ENCODE measurements around the gene CD68.

The CD68 gene

GRCh38 chr17:7560172-7561027 lies 19.0 kb upstream of the CD68 start:
- Histone ChIP-seq H3K27ac (ENCODE audit: low read depth, low read length) (peak overlapping the region; percentile 67; the same call in 1 of the 2 replicates), H3K9me3 (ENCODE audit: insufficient read depth, low read depth, low read length) (no peaks in the 10 kb centered on the region), H3K9ac (ENCODE audit: low read depth, low read length) (peak overlapping the region; percentile 60), H3K4me1 (ENCODE audit: insufficient read depth, low read length) (peaks cover 38% of the 10 kb centered on the region), H3K4me3 (ENCODE audit: low read length) (peak overlapping the region; percentile 70), H3K27me3 (ENCODE audit: insufficient read depth, low read length) (no peaks in the 10 kb centered on the region), H3K36me3 (ENCODE audit: insufficient read depth, low read length) (peaks cover 17% of the 10 kb centered on the region)
- 33% methylated on average over 19 of the region's 22 CpGs for WGBS

GRCh38 chr17:7561028-7561575 lies 18.3 kb upstream of the CD68 start:
- H3K4me1 ChIP-seq (ENCODE audit: insufficient read depth, low read length) = peaks cover 38% of the 10 kb centered on the region
- H3K4me3 ChIP-seq (ENCODE audit: low read length) = peak overlapping the region; percentile 70
- H3K9ac ChIP-seq (ENCODE audit: low read depth, low read length) = peak overlapping the region; percentile 81
- no peaks in the 10 kb centered on the region for H3K27me3 ChIP-seq (ENCODE audit: insufficient read depth, low read length)
- H3K27ac ChIP-seq (ENCODE audit: low read depth, low read length) = peak overlapping the region; percentile 84
- peaks cover 24% of the 10 kb centered on the region for H3K36me3 ChIP-seq (ENCODE audit: insufficient read depth, low read length)
- H3K9me3 ChIP-seq (ENCODE audit: insufficient read depth, low read depth, low read length) = no peaks in the 10 kb centered on the region
- WGBS = under 1% methylated on average over 30 of the region's 32 CpGs

- peak within 1 kb of the TSS; percentile 84 for H3K27ac ChIP-seq (ENCODE audit: low read depth, low read length)
These were observed 17.7 kb upstream of the CD68 start, which contains the start of gene SENP3 for GRCh38 chr17:7561589-7562207. Gene SENP3, plus strand, starts transcription at chr17:7561919. Its CDS starts 1,158 bp downstream, at chr17:7563077.

GRCh38 chr17:7562208-7562605 lies 17.2 kb upstream of the CD68 start:
- WGBS = 1% methylated on average over 28 of the region's 28 CpGs
- Histone ChIP-seq H3K27me3 (ENCODE audit: insufficient read depth, low read length) (no peaks in the 10 kb centered on the region), H3K9me3 (ENCODE audit: insufficient read depth, low read depth, low read length) (no peaks in the 10 kb centered on the region), H3K36me3 (ENCODE audit: insufficient read depth, low read length) (peaks cover 35% of the 10 kb centered on the region), H3K4me3 (ENCODE audit: low read length) (peak overlapping the region; percentile 70), H3K27ac (ENCODE audit: low read depth, low read length) (peak overlapping the region; percentile 71; the same call in 1 of the 2 replicates), H3K4me1 (ENCODE audit: insufficient read depth, low read length) (peaks cover 37% of the 10 kb centered on the region), H3K9ac (ENCODE audit: low read depth, low read length) (peak overlapping the region; percentile 82)

More at GRCh38 chr17:7561589-7562207, 17.7 kb upstream of the CD68 start, which contains the start of gene SENP3:
- whole genome bisulfite sequencing = under 1% methylated on average over 82 of the region's 82 CpGs
- Histone ChIP-seq H3K4me3 (ENCODE audit: low read length) (peak within 1 kb of the TSS; percentile 70), H3K9me3 (ENCODE audit: insufficient read depth, low read depth, low read length) (no peaks in the 10 kb centered on the region), H3K27me3 (ENCODE audit: insufficient read depth, low read length) (no peaks in the 10 kb centered on the region), H3K4me1 (ENCODE audit: insufficient read depth, low read length) (peaks cover 38% of the 10 kb centered on the region), H3K9ac (ENCODE audit: low read depth, low read length) (peak within 1 kb of the TSS; percentile 82), H3K36me3 (ENCODE audit: insufficient read depth, low read length) (peaks cover 30% of the 10 kb centered on the region)

- 94% methylated on average over 30 of the region's 30 CpGs for WGBS
- Histone ChIP-seq H3K27ac (ENCODE audit: low read depth, low read length) (no peak overlapping the region; the same call in 1 of the 2 replicates), H3K4me3 (ENCODE audit: low read length) (peak overlapping the region; percentile 70), H3K4me1 (ENCODE audit: insufficient read depth, low read length) (peaks cover 26% of the 10 kb centered on the region), H3K9me3 (ENCODE audit: insufficient read depth, low read depth, low read length) (no peaks in the 10 kb centered on the region), H3K36me3 (ENCODE audit: insufficient read depth, low read length) (peaks cover 42% of the 10 kb centered on the region), H3K9ac (ENCODE audit: low read depth, low read length) (no peak overlapping the region), H3K27me3 (ENCODE audit: insufficient read depth, low read length) (no peaks in the 10 kb centered on the region)
These were observed 16.1 kb upstream of the CD68 start for GRCh38 chr17:7563115-7563869.

- Histone ChIP-seq H3K9ac (ENCODE audit: low read depth, low read length) (no peak overlapping the region), H3K36me3 (ENCODE audit: insufficient read depth, low read length) (peaks cover 72% of the 10 kb centered on the region), H3K4me3 (ENCODE audit: low read length) (no peak overlapping the region), H3K4me1 (ENCODE audit: insufficient read depth, low read length) (peaks cover 8% of the 10 kb centered on the region), H3K27me3 (ENCODE audit: insufficient read depth, low read length) (no peaks in the 10 kb centered on the region), H3K9me3 (ENCODE audit: insufficient read depth, low read depth, low read length) (no peaks in the 10 kb centered on the region), H3K27ac (ENCODE audit: low read depth, low read length) (no peak overlapping the region)
- 97% methylated on average over 5 of the region's 5 CpGs for WGBS
These were observed 9.9 kb upstream of the CD68 start for GRCh38 chr17:7569571-7569970.

- Histone ChIP-seq H3K9ac (ENCODE audit: low read depth, low read length) (no peak overlapping the region), H3K4me3 (ENCODE audit: low read length) (no peak overlapping the region), H3K4me1 (ENCODE audit: insufficient read depth, low read length) (peaks cover 16% of the 10 kb centered on the region), H3K27ac (ENCODE audit: low read depth, low read length) (no peak overlapping the region), H3K36me3 (ENCODE audit: insufficient read depth, low read length) (peaks cover 72% of the 10 kb centered on the region), H3K9me3 (ENCODE audit: insufficient read depth, low read depth, low read length) (no peaks in the 10 kb centered on the region), H3K27me3 (ENCODE audit: insufficient read depth, low read length) (no peaks in the 10 kb centered on the region)
- 95% methylated on average over 10 of the region's 10 CpGs for WGBS
These were observed 9.1 kb upstream of the CD68 start for GRCh38 chr17:7570351-7570750.

GRCh38 chr17:7572338-7572587 lies 7.2 kb upstream of the CD68 start:
- H3K9ac ChIP-seq (ENCODE audit: low read depth, low read length) = peak overlapping the region; percentile 70
- H3K9me3 ChIP-seq (ENCODE audit: insufficient read depth, low read depth, low read length) = no peaks in the 10 kb centered on the region
- peak overlapping the region; percentile 67 for H3K27ac ChIP-seq (ENCODE audit: low read depth, low read length)
- peaks cover 20% of the 10 kb centered on the region for H3K4me1 ChIP-seq (ENCODE audit: insufficient read depth, low read length)
- peak overlapping the region; percentile 60 for H3K4me3 ChIP-seq (ENCODE audit: low read length)
- no peaks in the 10 kb centered on the region for H3K27me3 ChIP-seq (ENCODE audit: insufficient read depth, low read length)
- under 1% methylated on average over 11 of the region's 11 CpGs for WGBS
- peaks cover 72% of the 10 kb centered on the region for H3K36me3 ChIP-seq (ENCODE audit: insufficient read depth, low read length)

- Histone ChIP-seq H3K9ac (ENCODE audit: low read depth, low read length) (peak overlapping the region; percentile 100), H3K9me3 (ENCODE audit: insufficient read depth, low read depth, low read length) (no peaks in the 10 kb centered on the region), H3K27ac (ENCODE audit: low read depth, low read length) (peak overlapping the region; percentile 99), H3K4me3 (ENCODE audit: low read length) (peak overlapping the region; percentile 97), H3K36me3 (ENCODE audit: insufficient read depth, low read length) (peaks cover 72% of the 10 kb centered on the region), H3K4me1 (ENCODE audit: insufficient read depth, low read length) (peaks cover 20% of the 10 kb centered on the region), H3K27me3 (ENCODE audit: insufficient read depth, low read length) (no peaks in the 10 kb centered on the region)
- under 1% methylated on average over 73 of the region's 73 CpGs for WGBS
These were observed 6.7 kb upstream of the CD68 start for GRCh38 chr17:7572588-7573323.

GRCh38 chr17:7573324-7574080 lies 5.9 kb upstream of the CD68 start:
- Histone ChIP-seq H3K9ac (ENCODE audit: low read depth, low read length) (peak overlapping the region; percentile 100), H3K9me3 (ENCODE audit: insufficient read depth, low read depth, low read length) (no peaks in the 10 kb centered on the region), H3K4me1 (ENCODE audit: insufficient read depth, low read length) (peaks cover 20% of the 10 kb centered on the region), H3K27ac (ENCODE audit: low read depth, low read length) (peak overlapping the region; percentile 99), H3K4me3 (ENCODE audit: low read length) (peak overlapping the region; percentile 97), H3K27me3 (ENCODE audit: insufficient read depth, low read length) (no peaks in the 10 kb centered on the region), H3K36me3 (ENCODE audit: insufficient read depth, low read length) (peaks cover 77% of the 10 kb centered on the region)
- under 1% methylated on average over 71 of the region's 71 CpGs for WGBS
